ENCODE data around the gene TRUB1. TPM values are rescaled to one million over a fixed set of nuclear protein-coding genes. Genes with fewer than 3 reads are reported as not detected.
A peak's percentile ranks its signal among the peaks of the same experiment; 100 is the strongest.
"Not testable (repeated sequence)": the region's sequence is repeated elsewhere in the genome, so short reads cannot be mapped to it uniquely, and the experiment has no call there.

Gene TRUB1
- 10 to 100 TPM; 11.8 to 16.8 (median 15.2) TPM for total RNA-seq

DNA sequence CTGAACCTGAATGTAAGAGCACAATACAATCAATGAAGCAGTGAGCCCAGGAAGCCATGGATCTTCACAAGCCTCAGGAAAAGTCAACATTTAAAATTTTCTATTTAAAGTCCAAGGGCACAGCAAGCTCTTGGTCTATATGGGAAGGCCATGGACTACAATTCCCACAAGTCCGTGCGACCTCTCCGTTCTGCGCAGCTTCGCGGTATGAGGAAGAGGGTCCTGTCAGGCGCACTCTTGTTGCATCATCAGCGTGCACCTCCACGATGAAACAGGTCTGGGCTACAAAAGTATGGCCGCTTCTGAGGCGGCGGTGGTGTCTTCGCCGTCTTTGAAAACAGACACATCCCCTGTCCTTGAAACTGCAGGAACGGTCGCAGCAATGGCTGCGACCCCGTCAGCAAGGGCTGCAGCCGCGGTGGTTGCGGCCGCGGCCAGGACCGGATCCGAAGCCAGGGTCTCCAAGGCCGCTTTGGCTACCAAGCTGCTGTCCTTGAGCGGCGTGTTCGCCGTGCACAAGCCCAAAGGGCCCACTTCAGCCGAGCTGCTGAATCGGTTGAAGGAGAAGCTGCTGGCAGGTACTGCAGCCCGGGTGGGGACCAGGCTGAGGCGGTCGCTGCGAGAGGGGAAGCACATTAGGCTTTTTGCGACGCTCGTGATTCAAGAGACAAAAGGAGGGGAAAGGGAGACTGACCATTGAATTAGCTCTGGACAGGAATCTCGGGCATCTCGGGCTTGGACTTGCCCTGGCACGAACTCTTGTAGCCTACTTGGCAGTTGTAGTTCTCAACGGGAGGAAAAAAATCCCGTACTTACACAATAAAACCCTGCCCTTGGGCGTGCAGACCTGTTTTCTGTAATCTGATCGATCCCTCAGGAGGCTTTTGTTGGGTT is at the start of gene TRUB1:
TSS of gene TRUB1 (plus strand) at position 234 of the 894 bp plus-strand sequence. CDS start at position 293, 59 bp downstream.
- peaks cover 4 to 30% (median 7%) of the 10 kb centered on the region in 3 donors for H3K4me1 ChIP-seq
- ATAC-seq: peak; percentile 100
- H3K27ac ChIP-seq: peak within 1 kb of the TSS; percentile 76 to 88 (median 86)
- WGBS, 2 donors (ENCODE audit: low coverage in 1 of 2): 0 to 3% methylated on average over 12 to 13 of the region's 46 CpGs
- no peaks in the 10 kb centered on the region for H3K9me3 ChIP-seq
- H3K4me3 ChIP-seq: peak within 1 kb of the TSS; percentile 88 to 90
- peak; percentile 76 for TF ChIP-seq POLR2AphosphoS5 (IDR thresholded peaks at IDR 0.05)
- TF ChIP-seq, protein P1, sequence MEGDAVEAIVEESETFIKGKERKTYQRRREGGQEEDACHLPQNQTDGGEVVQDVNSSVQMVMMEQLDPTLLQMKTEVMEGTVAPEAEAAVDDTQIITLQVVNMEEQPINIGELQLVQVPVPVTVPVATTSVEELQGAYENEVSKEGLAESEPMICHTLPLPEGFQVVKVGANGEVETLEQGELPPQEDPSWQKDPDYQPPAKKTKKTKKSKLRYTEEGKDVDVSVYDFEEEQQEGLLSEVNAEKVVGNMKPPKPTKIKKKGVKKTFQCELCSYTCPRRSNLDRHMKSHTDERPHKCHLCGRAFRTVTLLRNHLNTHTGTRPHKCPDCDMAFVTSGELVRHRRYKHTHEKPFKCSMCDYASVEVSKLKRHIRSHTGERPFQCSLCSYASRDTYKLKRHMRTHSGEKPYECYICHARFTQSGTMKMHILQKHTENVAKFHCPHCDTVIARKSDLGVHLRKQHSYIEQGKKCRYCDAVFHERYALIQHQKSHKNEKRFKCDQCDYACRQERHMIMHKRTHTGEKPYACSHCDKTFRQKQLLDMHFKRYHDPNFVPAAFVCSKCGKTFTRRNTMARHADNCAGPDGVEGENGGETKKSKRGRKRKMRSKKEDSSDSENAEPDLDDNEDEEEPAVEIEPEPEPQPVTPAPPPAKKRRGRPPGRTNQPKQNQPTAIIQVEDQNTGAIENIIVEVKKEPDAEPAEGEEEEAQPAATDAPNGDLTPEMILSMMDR (IDR thresholded peaks at IDR 0.05): no peak
- TF ChIP-seq POLR2A (IDR thresholded peaks at IDR 0.05): peak; percentile 12 to 30
- H3K36me3 ChIP-seq: peaks cover 0 to 21% of the 10 kb centered on the region in 2 donors
- H3K27me3 ChIP-seq: no peaks in the 10 kb centered on the region

- no peaks in the 10 kb centered on the region for H3K4me1 ChIP-seq
- no peaks in the 10 kb centered on the region for H3K9me3 ChIP-seq
- H3K27ac ChIP-seq: no peak overlapping the region
- TF ChIP-seq POLR2AphosphoS5 (IDR thresholded peaks at IDR 0.05) (no peak), POLR2A (IDR thresholded peaks at IDR 0.05) (no peak), EP300 (IDR thresholded peaks at IDR 0.05) (no peak)
- TF ChIP-seq, protein P1 (IDR thresholded peaks at IDR 0.05): no peak
- H3K4me3 ChIP-seq: no peak overlapping the region
- no peaks in the 10 kb centered on the region for H3K36me3 ChIP-seq
- no peak for ATAC-seq
- H3K27me3 ChIP-seq: no peaks in the 10 kb centered on the region
- 75 to 77% methylated on average over 5 of the region's 5 CpGs for WGBS, 2 donors (ENCODE audit: low coverage in 1 of 2)
Measured at GRCh38 chr10:114893251-114893650, 44.7 kb upstream of the TRUB1 start.

DNA sequence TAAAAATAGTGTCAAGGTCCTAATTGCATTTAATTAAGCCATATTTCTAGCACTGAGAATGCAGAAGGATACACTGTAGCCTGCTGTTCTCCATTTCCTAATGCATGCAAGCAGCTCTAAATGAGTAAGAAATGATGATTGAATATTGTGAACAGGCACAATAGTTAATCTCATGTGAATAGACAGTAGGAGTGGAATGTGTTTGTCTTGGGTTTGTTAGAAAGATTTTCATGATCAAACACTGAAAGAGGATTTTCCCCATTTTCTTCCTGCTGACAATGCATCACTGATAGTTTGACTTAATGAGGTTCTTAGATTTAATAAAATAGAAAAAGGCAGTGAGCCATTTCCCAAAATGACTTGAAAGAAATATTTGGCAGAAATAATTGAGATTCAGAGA is 43.1 kb upstream of the TRUB1 start:
- Histone ChIP-seq H3K27me3 (no peaks in the 10 kb centered on the region), H3K4me3 (no peak overlapping the region), H3K27ac (no peak overlapping the region), H3K9me3 (no peaks in the 10 kb centered on the region), H3K36me3 (no peaks in the 10 kb centered on the region), H3K4me1 (no peaks in the 10 kb centered on the region)
- TF ChIP-seq EP300 (IDR thresholded peaks at IDR 0.05) (no peak), POLR2A (IDR thresholded peaks at IDR 0.05) (no peak), POLR2AphosphoS5 (IDR thresholded peaks at IDR 0.05) (no peak)
- TF ChIP-seq, protein P1 (IDR thresholded peaks at IDR 0.05): no peak
- no peak for ATAC-seq

GRCh38 chr10:114897011-114897410 is 41.0 kb upstream of the TRUB1 start:
- not testable (repeated sequence) for H3K4me1 ChIP-seq, H3K27me3 ChIP-seq, H3K9me3 ChIP-seq, H3K4me3 ChIP-seq, H3K27ac ChIP-seq, H3K36me3 ChIP-seq, ATAC-seq
- 86 to 95% methylated on average over 4 to 6 of the region's 6 CpGs for WGBS, 2 donors (ENCODE audit: low coverage in 1 of 2)

DNA sequence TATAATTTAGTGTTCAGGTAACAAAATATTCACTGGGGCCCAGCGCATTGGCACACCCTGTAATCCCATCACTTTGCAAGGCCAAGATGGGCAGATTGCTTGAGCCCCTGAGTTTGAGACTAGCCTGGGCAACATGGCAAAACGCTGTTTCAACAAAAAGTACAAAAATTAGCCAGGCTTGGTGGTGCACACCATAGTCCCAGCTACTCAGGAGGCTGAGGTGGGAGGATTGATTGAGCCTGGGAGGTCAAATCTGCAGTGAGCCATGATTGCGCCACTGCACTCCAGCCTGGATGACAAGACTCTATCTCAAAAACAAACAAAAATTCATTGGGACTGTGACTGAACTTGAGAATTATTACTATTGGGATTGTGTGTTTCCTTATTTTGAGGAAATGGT is 40.4 kb upstream of the TRUB1 start:
- H3K9me3 ChIP-seq: no peaks in the 10 kb centered on the region
- ATAC-seq: no peak
- no peaks in the 10 kb centered on the region for H3K27me3 ChIP-seq
- no peaks in the 10 kb centered on the region for H3K4me1 ChIP-seq
- no peaks in the 10 kb centered on the region for H3K36me3 ChIP-seq
- no peak overlapping the region for H3K4me3 ChIP-seq
- no peak overlapping the region for H3K27ac ChIP-seq
- no peak for TF ChIP-seq POLR2A (IDR thresholded peaks at IDR 0.05)
- TF ChIP-seq EP300 (IDR thresholded peaks at IDR 0.05): no peak
- TF ChIP-seq, protein P1 (IDR thresholded peaks at IDR 0.05): no peak
- no peak for TF ChIP-seq POLR2AphosphoS5 (IDR thresholded peaks at IDR 0.05)
- WGBS, 2 donors (ENCODE audit: low coverage in 1 of 2): 89 to 93% methylated on average over 3 of the region's 3 CpGs

Data from gastroesophageal sphincter (tissue), 4 donors.